Peyer's patch (tissue), 4 donors: ENCODE data around the gene SRCIN1.

Source experiments
- CTCF ChIP-seq, 6 experiments: fragments of 450-650 bp in 4 of 6; fragments of 200-600 bp in 2 of 6; sonication (generic) in 1 of 6; IDR thresholded peaks; one replicate each; pipeline ENCODE4 v1.5.1; 2017 to 2019; ENCODE audit warnings: antibody characterized with exemption in 6 of 6, mild to moderate bottlenecking in 3 of 6, moderate library complexity in 1 of 6
- POLR2A ChIP-seq, 2 donors: fragments of 450-650 bp; IDR thresholded peaks; one replicate each; pipeline ENCODE4 v1.5.1; 2017; ENCODE audit warnings: antibody characterized with exemption in 2 of 2, mild to moderate bottlenecking in 2 of 2, moderate library complexity in 2 of 2

GRCh38 chr17:38560503-38561318, 45.0 kb downstream of the SRCIN1 start:
- TF ChIP-seq CTCF (IDR thresholded peaks at IDR 0.05) (no peak), POLR2A (IDR thresholded peaks at IDR 0.05) (no peak)
